ENCODE data around the gene CACFD1.

The CACFD1 gene

DNA sequence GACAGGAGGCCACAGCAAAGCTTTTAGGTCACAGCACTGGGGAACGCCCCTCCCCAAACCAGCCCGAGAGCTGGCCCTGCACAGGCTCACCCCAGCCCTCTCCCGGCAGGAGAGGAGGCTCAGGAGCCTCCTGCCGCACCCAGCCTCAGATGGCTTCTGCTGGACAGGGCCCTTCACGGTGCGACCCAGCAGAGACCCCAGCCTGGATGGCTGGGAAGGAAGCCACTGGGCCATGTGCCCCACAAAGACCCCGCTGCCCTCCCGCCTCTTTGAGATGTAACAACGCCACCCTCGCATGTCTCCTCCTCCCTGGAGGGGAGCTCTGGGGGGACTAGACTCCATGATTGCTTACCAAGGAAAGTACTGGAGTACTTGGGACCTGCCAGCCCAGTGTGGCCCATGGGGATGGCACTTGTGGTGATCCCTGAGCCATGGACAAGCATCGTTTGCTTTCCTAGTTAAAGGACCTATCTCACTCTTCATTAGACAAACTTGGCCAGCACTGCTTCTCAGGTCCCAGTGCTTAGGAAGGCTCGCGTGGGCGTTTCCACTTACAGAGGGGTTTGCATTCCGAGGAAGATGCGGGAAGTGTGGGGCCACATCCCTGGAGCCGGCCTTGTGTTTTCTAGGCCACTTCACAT, 56.0 kb downstream of the CACFD1 start:
- DNase-seq = no peak

DNA sequence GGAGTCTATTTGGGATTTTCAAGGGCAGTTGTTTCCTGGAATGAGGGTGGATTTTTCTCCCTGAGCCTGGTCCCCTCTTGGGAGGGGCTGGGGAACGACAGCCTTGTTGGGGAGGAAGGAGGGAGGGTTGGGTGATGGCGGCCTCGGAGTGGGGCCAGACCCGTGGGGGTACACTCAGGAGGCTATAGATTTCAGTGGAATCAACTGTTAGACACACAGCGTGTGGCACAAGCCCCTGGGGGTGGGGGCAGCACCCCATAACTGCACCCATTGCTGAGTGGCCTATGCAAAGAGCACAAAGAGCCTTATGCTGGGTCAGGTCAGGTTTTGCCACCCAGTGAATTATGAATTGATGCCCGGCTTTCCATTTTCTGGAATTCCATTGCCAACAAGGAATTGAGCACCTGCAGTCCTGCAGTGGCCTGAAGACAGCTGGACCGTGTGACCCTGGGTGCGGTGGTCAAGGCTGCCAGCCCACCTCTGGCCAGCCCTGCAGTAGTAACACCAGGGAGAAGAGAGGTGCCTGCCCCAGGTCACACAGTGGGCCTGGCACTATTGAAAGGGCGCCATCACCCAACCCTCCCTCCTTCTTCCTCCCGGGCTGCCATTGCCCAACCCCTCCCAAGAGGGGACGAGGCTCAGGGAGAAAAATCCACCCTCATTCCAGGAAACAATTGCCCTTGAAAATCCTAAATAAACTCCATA, 56.6 kb downstream of the CACFD1 start:
- DNase-seq = no peak

DNA sequence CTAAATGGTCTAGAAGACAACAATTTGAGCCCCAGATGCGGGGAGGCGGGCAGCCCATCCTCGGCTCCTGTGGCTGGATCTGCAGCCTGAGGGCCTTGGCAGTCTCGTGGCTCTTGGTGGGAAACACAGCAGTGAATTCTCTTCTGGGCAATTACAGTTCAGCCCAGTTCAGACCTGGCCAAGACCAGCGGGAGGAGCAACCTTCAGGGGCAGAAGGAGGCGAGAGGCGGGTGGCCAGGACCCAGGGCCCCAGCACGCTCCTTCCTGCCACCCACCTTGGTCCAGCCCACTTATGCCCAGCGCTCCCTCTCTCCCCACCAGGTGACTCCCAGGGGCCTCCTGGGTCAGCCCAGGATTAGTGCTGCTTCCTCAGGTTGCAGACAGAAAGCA, 57.2 kb downstream of the CACFD1 start:
- no peak for DNase-seq

DNA sequence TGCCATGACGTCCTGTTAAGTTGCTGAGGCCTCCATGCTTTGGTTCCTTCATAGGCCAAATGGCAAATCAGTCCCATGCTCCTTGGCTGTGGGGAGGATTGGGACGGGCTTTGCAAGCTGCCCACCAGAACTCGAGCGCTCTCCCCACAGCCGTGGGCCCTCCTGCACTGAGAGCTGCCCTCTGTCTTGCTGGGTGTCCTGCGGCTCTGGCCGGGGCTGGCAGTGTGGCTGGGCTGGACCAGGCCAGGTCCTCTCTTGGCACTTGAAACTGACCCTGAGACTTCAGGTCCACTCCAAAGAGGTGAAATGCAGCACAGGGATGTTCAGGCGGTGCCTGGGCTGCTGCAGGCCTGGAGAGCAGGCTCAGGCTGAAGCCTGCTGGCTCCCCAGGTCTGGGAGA, 57.9 kb downstream of the CACFD1 start:
- no peak for DNase-seq

DNA sequence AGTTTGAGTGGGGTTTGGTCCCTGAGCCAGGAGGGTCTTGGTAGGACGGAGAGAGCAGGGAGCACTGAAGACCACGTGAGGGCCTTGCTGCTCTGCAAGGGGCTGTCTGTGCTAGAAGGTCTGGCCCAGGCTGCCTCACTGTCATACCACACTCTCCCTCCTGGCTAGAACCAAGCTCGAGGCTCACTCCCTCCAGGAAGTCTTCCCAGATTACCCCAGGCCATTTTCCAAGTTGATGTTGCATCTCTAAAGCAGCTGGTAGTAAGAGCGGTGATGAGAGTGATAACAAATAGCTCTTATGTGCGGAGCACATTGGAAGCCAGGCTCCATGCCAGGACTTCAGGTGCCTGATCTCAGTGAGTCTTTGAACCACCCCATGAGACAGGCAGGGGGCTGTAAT, 58.4 kb downstream of the CACFD1 start:
- no peak for DNase-seq

DNA sequence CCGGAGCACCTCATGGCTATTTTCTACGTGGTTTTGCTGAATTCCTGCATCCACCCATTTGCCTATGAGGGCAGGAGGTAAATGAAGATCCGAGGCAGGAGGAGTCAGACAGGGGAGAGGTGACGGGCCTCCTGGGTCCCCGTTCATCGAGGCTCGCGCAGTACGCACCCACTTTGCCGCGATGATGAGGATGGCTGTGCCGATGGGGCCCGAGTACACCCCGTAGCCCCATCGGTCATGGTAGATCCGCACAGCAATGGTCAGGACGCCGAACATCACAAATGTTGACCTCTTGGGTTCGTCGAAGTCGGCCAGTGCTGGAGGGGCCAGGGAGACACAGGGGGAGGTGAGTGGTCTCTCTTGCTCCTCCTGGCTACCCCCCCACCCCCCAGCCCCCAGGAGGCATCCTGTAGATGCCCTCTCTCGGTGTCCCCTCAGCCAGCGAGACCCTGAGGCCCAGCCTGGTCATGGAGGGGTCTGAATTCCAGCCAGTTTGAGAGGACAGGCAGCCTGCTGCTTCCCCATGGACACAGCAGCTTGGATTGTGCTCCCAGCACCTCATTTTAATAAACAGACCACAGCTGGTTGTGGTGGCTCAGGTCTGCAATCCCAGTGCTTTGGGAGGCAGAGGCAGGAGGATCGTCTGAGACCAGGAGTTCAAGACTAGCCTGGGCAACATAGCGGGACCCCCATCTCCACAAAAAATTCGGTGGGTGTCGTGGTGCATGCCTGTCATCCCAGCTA, 59.1 kb downstream of the CACFD1 start:
- DNase-seq = no peak

DNA sequence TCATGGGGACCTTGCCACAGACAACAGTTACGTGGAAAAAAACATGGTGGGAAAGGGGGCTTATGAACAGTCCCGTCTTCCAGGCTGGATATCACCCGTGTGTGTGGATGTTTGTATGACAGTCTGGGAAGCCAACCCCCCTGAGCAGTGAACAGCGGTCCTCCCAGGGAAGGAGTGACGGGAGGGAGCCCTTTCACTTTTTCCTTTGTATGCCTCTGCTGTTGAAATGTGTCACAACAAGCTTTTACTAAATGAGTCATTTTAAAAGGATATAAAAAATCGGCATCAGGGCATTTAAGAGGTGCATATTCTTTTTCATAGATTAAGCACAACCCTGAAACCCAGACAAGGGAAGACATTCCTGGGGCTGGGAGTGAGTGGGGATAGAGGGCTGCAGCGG, 59.9 kb downstream of the CACFD1 start:
- no peak for DNase-seq

DNA sequence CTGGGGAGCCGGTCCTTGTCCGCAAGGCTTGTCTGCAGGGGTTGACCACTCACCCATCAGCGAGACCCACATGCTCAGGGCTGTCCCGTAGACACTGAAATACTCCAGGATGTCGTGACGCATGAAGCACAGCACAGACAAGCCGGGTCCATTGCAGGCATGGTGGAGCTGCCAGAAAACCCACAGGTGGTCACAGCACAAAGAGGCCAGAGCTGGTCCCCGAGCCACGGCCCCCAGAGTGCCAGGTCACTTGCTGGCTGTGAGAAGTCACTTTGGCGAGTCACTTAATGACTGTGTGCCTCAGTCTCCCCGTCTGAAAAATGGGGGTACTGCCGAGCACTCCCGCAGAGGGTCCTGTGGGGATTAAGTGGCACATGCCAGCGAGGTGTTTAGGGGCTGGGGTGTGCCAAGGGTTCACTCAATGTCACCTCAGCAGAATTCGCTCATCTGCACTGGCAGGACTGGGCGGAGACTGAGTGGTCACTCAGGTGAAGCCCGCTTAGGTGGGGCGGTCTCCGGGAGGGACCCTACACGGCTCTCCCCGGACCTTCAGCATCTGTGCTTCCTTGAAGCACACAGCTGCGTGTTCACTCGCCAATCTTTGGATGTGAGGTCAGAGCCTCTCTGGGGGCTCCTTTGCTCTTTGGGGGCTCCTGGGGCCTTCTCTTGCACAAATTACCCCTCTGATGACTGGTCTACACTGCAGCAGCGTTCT, 60.5 kb downstream of the CACFD1 start:
- no peak for DNase-seq

Data from nucleus accumbens (tissue), 56 donors.